ENCODE data around the gene SPHK1.

The SPHK1 gene

DNA sequence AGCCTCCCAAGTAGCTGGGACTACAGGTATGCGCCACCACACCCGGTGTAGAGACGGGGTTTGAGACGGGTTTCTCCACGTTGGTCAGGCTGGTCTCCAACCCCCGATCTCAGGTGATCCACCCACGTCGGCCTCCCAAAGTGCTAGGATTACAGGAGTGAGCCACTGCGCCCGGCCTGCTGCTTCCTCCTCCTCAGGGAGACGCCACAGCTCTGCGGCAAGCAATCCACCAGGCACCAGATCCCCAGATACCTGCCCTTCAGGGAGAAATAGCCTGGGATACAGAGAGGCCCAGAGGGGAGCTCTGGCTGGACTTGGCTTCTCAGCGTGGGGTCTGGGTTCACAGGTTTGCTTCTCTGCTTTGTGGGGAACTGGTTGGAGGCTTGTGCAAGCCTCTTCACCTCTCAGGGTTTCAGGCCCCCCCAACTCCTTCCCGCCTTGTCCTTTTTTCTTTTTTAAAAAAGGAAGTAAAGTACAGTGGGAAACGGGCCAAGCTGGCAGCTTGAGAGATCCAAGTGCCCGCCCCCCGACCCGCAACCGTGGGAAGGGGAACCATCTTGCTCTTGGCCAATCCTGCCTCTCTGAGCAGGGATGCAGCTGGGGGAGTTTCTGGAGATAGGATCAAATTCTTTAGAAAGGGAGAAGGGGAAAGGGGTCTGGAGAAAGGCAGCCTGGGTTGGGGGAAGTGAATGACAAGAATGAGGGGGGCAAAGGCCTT, 2.6 kb upstream of the SPHK1 start:
- no peak overlapping the region for H3K27ac ChIP-seq (ENCODE audit: low read length)
- peak overlapping the region; percentile 70 for H3K4me3 ChIP-seq (ENCODE audit: low read length)
- H3K4me1 ChIP-seq (ENCODE audit: control insufficient read depth, low read depth, low read length): peaks cover 6% of the 10 kb centered on the region
- H3K27me3 ChIP-seq (ENCODE audit: control insufficient read depth, insufficient read depth, low read length): peaks cover 55% of the 10 kb centered on the region
- no peaks in the 10 kb centered on the region for H3K9me3 ChIP-seq (ENCODE audit: control insufficient read depth, low read depth, low read length)
- H3K9ac ChIP-seq (ENCODE audit: low read length): no peak overlapping the region
- no peaks in the 10 kb centered on the region for H3K36me3 ChIP-seq (ENCODE audit: control insufficient read depth, low read depth, low read length)

DNA sequence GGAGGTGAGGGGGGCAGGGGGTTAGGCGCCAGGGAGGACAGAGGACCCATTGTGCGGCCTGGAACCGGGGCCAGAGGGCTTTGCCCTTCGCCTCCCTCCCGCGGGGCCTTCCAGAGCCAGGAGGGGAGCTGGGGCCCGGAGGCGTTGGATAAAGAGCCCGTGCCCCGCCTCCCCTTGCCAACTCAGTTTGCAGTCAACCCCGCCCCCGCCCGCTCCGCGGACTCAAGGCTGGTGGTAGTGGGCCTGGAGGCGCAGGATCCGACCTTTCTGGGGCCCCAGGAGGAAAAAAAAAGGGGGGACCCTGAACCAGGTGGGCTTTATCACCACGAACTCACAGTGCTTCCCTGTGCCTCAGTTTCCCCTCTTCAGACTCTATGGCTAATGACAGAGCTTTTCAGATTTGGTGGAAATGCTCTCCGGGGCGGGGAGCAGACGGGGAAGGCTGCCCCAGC, 2.0 kb upstream of the SPHK1 start:
- H3K9ac ChIP-seq (ENCODE audit: low read length): peak overlapping the region; percentile 23
- no peak overlapping the region for H3K27ac ChIP-seq (ENCODE audit: low read length)
- H3K36me3 ChIP-seq (ENCODE audit: control insufficient read depth, low read depth, low read length): no peaks in the 10 kb centered on the region
- peak overlapping the region; percentile 70 for H3K4me3 ChIP-seq (ENCODE audit: low read length)
- peaks cover 55% of the 10 kb centered on the region for H3K27me3 ChIP-seq (ENCODE audit: control insufficient read depth, insufficient read depth, low read length)
- H3K4me1 ChIP-seq (ENCODE audit: control insufficient read depth, low read depth, low read length): peaks cover 6% of the 10 kb centered on the region
- no peaks in the 10 kb centered on the region for H3K9me3 ChIP-seq (ENCODE audit: control insufficient read depth, low read depth, low read length)

DNA sequence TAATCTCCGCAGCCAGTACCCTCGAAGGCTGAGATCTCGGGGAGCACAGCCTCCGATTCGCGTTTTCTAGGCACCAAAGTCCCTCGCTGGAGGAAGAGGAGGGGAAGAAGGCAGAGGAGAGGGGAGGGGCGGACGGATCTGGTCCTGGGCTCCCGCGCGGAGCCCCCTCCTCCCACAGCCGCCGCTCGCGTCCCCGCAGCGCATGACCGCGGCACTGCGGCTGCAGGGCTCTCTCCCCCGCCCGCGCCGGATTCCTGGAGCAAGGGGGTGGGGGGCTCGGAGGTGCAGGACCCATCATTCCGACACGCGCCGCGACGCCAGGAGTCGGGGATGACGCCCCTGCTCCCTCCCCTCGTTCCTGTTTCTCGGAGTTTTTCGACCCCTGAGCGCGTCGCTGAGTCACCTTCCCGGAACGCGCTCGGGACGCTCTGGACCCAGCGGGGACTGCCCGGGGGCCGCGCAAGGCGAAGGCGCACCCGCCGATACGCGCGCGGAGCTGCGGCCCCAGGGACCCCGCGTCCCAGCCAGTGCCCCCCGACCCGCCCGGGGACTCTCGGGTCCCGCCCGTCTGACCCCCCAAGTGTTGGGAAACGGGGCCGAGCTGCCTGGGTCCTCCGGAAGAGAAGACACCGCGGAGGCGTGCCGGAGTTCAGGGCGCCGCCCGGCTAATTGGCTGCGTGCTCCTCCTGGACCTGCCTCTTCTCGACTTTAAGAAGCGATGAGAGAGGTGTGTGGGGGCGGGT, 1.4 kb upstream of the SPHK1 start:
- H3K4me3 ChIP-seq (ENCODE audit: low read length): peak overlapping the region; percentile 70
- H3K9me3 ChIP-seq (ENCODE audit: control insufficient read depth, low read depth, low read length): no peaks in the 10 kb centered on the region
- peaks cover 6% of the 10 kb centered on the region for H3K4me1 ChIP-seq (ENCODE audit: control insufficient read depth, low read depth, low read length)
- H3K36me3 ChIP-seq (ENCODE audit: control insufficient read depth, low read depth, low read length): no peaks in the 10 kb centered on the region
- peak overlapping the region; percentile 23 for H3K9ac ChIP-seq (ENCODE audit: low read length)
- H3K27ac ChIP-seq (ENCODE audit: low read length): no peak overlapping the region
- peaks cover 55% of the 10 kb centered on the region for H3K27me3 ChIP-seq (ENCODE audit: control insufficient read depth, insufficient read depth, low read length)

DNA sequence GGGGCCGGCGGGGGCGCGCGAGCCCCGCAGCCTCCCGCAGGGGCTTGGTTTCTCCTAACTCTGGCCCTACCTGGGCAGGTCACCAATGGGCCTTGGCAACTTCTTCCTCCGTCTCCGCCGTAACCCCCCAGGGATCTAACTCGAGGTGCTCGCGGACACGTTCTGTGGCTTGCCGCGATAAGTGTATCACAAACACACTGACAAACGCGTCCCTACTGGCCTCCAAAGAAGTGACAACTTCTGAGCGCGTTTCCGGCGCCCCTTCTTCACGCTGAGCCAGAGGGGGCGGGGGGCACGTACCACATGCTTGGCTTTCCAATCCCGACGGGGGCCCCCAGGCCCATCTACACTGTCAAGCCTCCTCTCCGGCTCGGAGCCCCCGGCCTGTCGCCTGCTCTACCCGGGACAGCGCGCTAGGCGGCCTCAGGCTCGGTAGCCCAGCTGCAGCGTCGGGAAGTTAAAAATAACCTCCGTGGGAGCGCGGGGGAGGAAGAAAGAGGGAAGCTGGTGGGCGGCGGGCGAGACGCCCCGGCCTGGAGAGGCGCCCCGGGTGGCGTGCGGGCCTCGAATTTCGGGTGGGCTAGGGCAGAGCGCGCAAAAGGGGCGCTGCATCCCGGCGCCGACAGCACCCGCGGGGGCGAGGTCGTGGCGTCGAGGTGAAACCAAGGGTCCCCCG, 725 bp upstream of the SPHK1 start:
- peaks cover 6% of the 10 kb centered on the region for H3K4me1 ChIP-seq (ENCODE audit: control insufficient read depth, low read depth, low read length)
- H3K27me3 ChIP-seq (ENCODE audit: control insufficient read depth, insufficient read depth, low read length): peaks cover 55% of the 10 kb centered on the region
- H3K36me3 ChIP-seq (ENCODE audit: control insufficient read depth, low read depth, low read length): no peaks in the 10 kb centered on the region
- no peak overlapping the region for H3K9ac ChIP-seq (ENCODE audit: low read length)
- H3K4me3 ChIP-seq (ENCODE audit: low read length): peak overlapping the region; percentile 70
- H3K9me3 ChIP-seq (ENCODE audit: control insufficient read depth, low read depth, low read length): no peaks in the 10 kb centered on the region
- H3K27ac ChIP-seq (ENCODE audit: low read length): no peak overlapping the region

DNA sequence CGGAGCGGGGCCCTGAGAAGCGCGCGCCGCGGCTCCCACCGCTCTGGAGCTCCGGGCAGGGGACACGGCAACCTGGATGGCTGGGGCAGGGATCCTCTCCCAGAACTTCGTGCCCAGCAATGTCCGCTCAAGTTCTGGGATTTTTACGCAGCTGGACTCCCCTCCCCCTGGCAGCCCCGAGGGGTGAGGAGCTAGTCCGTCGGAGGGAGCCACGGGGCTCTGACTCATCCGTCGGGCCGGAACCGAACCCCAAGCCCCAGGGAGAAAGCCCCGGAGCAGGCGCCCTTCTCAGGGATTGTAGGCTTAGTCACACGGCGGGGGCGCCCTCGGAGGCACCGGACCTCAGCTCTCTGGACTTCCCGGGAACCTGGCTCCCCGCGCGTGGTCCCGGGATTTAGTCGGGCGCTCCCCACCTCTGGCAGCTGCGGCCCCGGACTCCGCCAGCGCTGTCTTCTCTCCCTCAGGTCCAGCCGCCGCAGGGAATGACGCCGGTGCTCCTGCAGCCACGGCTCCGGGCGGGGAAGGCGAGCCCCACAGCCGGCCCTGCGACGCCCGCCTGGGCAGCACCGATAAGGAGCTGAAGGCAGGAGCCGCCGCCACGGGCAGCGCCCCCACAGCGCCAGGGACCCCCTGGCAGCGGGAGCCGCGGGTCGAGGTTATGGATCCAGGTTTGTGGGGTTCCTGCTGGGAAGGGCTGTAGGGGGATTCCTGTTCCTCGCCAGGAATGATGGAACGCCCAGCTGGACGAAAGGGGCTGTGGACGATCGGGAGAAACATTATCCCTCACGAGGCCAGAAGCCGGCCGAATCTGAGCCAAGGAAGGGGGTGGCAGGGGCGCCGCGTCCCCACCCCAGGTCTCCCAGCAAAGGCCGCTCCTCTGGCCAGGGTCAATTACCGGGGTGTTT, 830 bp downstream of the SPHK1 start:
- H3K9ac ChIP-seq (ENCODE audit: low read length): no peak overlapping the region

DNA sequence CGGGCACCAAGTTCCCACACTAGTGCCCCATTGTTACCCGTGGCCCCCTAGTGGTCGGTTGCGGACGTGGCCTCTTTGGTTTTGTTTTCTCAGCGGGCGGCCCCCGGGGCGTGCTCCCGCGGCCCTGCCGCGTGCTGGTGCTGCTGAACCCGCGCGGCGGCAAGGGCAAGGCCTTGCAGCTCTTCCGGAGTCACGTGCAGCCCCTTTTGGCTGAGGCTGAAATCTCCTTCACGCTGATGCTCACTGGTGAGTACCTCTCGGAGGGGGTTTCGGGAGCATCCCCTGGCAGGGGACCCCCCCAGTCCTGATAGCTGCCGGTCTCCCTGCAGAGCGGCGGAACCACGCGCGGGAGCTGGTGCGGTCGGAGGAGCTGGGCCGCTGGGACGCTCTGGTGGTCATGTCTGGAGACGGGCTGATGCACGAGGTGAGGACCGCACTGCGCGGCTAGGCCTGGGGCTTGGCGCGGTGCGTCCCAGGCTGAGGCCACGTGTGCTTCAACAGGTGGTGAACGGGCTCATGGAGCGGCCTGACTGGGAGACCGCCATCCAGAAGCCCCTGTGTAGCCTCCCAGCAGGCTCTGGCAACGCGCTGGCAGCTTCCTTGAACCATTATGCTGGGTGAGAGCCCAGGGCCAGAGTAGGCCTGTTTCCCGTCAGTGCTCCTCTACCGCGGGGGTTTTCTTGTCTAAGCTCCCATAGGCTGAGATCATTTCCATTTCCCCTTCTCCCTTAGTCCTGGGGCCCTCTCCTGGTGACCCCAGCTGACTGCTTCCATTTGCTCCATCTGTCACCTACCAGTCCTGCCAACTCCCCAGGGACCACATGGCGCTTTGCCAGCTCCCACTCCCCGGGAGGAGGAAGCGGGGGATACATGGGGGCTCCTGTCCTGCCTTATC, 1.7 kb downstream of the SPHK1 start:
- Histone ChIP-seq H3K27ac (ENCODE audit: low read length) (no peak overlapping the region), H3K9ac (ENCODE audit: low read length) (no peak overlapping the region), H3K4me1 (ENCODE audit: control insufficient read depth, low read depth, low read length) (peaks cover 21% of the 10 kb centered on the region), H3K27me3 (ENCODE audit: control insufficient read depth, insufficient read depth, low read length) (peaks cover 54% of the 10 kb centered on the region), H3K36me3 (ENCODE audit: control insufficient read depth, low read depth, low read length) (peaks cover 4% of the 10 kb centered on the region), H3K4me3 (ENCODE audit: low read length) (peak overlapping the region; percentile 49), H3K9me3 (ENCODE audit: control insufficient read depth, low read depth, low read length) (no peaks in the 10 kb centered on the region)

More for the DNA sequence above, 830 bp downstream of the SPHK1 start:
- Histone ChIP-seq H3K9me3 (ENCODE audit: control insufficient read depth, low read depth, low read length) (no peaks in the 10 kb centered on the region), H3K36me3 (ENCODE audit: control insufficient read depth, low read depth, low read length) (no peaks in the 10 kb centered on the region), H3K27me3 (ENCODE audit: control insufficient read depth, insufficient read depth, low read length) (peaks cover 55% of the 10 kb centered on the region), H3K4me3 (ENCODE audit: low read length) (peak overlapping the region; percentile 49), H3K27ac (ENCODE audit: low read length) (no peak overlapping the region), H3K4me1 (ENCODE audit: control insufficient read depth, low read depth, low read length) (peaks cover 20% of the 10 kb centered on the region)

DNA sequence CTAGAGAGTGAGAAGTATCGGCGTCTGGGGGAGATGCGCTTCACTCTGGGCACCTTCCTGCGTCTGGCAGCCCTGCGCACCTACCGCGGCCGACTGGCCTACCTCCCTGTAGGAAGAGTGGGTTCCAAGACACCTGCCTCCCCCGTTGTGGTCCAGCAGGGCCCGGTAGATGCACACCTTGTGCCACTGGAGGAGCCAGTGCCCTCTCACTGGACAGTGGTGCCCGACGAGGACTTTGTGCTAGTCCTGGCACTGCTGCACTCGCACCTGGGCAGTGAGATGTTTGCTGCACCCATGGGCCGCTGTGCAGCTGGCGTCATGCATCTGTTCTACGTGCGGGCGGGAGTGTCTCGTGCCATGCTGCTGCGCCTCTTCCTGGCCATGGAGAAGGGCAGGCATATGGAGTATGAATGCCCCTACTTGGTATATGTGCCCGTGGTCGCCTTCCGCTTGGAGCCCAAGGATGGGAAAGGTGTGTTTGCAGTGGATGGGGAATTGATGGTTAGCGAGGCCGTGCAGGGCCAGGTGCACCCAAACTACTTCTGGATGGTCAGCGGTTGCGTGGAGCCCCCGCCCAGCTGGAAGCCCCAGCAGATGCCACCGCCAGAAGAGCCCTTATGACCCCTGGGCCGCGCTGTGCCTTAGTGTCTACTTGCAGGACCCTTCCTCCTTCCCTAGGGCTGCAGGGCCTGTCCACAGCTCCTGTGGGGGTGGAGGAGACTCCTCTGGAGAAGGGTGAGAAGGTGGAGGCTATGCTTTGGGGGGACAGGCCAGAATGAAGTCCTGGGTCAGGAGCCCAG, 2.8 kb downstream of the SPHK1 start:
- Histone ChIP-seq H3K9me3 (ENCODE audit: control insufficient read depth, low read depth, low read length) (no peaks in the 10 kb centered on the region), H3K4me1 (ENCODE audit: control insufficient read depth, low read depth, low read length) (peaks cover 16% of the 10 kb centered on the region), H3K9ac (ENCODE audit: low read length) (no peak overlapping the region), H3K27ac (ENCODE audit: low read length) (no peak overlapping the region), H3K4me3 (ENCODE audit: low read length) (no peak overlapping the region), H3K36me3 (ENCODE audit: control insufficient read depth, low read depth, low read length) (peaks cover 6% of the 10 kb centered on the region), H3K27me3 (ENCODE audit: control insufficient read depth, insufficient read depth, low read length) (peaks cover 43% of the 10 kb centered on the region)

DNA sequence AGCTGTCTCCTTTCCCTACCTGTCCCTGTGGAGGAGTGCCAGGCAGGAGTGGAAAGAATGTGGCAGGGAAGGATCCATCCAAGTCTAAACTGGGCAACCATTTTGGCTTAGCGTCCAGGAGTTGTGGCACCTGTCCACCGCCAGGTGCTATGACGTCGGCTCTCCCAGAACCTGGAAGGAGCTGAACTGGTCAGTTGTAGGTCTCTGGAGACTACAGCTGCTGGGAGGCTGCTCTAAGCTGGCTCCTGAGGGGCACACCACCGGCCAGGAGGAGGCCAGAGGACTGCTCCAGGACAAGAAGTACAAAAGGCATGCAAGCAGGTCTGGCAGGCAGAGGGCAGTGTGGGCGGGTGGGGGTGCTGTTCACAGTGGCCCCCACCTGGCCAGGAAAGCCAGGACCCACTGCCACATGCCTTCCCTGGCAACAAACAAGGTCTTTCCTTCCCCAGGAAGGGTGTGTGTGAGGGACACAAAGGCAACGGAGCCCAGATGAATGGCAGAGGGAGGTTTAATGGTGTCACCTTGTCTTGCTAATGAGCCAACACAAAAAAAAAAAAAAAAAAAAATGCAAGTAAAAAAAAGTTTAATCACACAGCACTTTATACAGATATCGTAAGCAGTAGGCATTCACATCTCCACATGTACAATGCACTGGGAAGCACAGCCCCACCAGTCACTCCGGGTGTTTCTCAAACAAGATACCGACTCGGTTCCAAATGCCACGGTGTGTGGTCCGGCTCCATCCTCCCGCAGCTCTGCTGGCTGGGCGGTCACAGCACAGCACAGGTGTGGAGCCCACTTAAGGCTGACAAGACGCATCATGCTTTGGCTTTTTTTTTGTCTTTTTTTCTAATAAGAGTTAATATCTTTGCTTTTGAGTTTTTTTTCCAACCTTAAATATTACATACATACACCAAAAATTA, 4.8 kb downstream of the SPHK1 start:
- Histone ChIP-seq H3K27me3 (ENCODE audit: control insufficient read depth, insufficient read depth, low read length) (peaks cover 23% of the 10 kb centered on the region), H3K36me3 (ENCODE audit: control insufficient read depth, low read depth, low read length) (peaks cover 11% of the 10 kb centered on the region), H3K4me1 (ENCODE audit: control insufficient read depth, low read depth, low read length) (peaks cover 15% of the 10 kb centered on the region), H3K27ac (ENCODE audit: low read length) (no peak overlapping the region), H3K4me3 (ENCODE audit: low read length) (no peak overlapping the region), H3K9ac (ENCODE audit: low read length) (no peak overlapping the region), H3K9me3 (ENCODE audit: control insufficient read depth, low read depth, low read length) (no peaks in the 10 kb centered on the region)

DNA sequence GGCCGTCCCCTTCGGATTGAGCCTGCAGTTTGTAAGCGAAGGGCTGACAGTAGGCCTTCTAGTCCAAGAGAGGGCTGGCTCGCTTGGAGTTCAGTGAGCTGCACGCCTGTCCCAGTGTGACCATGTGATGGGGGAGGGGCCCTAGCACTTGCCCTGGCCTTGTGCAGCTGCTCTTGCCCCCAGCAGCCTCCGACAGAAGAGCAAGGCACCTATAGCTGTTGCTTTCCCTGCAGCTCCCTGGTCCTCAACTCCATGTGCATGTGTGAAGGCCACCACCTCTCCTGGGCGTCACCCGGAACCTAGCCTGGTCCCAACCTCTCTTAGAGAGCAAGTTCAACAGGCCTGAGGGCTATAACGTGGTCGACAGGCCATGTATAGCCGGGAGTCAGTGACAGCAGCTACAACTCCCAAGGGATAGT, 5.6 kb downstream of the SPHK1 start:
- no peaks in the 10 kb centered on the region for H3K9me3 ChIP-seq (ENCODE audit: control insufficient read depth, low read depth, low read length)
- no peak overlapping the region for H3K4me3 ChIP-seq (ENCODE audit: low read length)
- H3K9ac ChIP-seq (ENCODE audit: low read length): no peak overlapping the region
- peaks cover 15% of the 10 kb centered on the region for H3K4me1 ChIP-seq (ENCODE audit: control insufficient read depth, low read depth, low read length)
- no peak overlapping the region for H3K27ac ChIP-seq (ENCODE audit: low read length)
- H3K27me3 ChIP-seq (ENCODE audit: control insufficient read depth, insufficient read depth, low read length): peaks cover 15% of the 10 kb centered on the region
- H3K36me3 ChIP-seq (ENCODE audit: control insufficient read depth, low read depth, low read length): peaks cover 13% of the 10 kb centered on the region

All from iPS-18a (cell line).